ENCODE results near the gene HTD2.
"Not testable (repeated sequence)": the region's sequence is repeated elsewhere in the genome, so short reads cannot be mapped to it uniquely, and the experiment has no call there.

The HTD2 gene

DNA sequence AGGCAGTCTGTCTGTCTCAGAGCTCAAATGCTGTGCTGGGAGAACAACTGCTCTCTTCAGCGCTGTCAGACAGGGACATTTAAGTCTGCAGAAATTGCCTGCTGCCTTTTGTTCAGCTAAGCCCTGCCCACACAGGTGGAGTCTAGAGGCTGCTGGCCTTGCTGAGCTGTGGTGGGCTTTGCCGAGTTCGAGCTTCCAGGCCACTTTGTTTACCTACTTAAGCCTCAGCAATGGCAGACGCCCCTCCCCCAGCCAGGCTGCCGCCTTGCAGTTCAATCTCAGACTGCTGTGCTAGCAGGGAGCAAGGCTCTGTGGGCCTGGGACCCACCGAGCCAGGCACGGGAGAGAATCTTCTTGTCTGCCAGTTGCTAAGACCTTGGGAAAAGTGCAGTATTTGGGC, 25.3 kb upstream of the HTD2 start:
- no peak for ATAC-seq (replicated peaks)
- Mint-ChIP-seq H3K27me3 (no peaks in the 10 kb centered on the region), H3K9me3 (no peaks in the 10 kb centered on the region), H3K27ac (no peak overlapping the region), H3K4me1 (ENCODE audit: low read depth in 2 of 2) (peaks cover 0 to 5% of the 10 kb centered on the region in 2 donors), H3K4me3 (no peak overlapping the region), H3K36me3 (ENCODE audit: insufficient read depth) (peaks cover 14% of the 10 kb centered on the region)
- DNase-seq = no peak

- ATAC-seq (replicated peaks) = no peak
- Mint-ChIP-seq H3K4me3 (no peak overlapping the region), H3K4me1 (ENCODE audit: low read depth in 2 of 2) (no peaks in the 10 kb centered on the region), H3K9me3 (no peaks in the 10 kb centered on the region), H3K27me3 (no peaks in the 10 kb centered on the region), H3K27ac (peak overlapping the region in 1 of 2 donors; percentile 36), H3K36me3 (ENCODE audit: insufficient read depth) (peaks cover 13% of the 10 kb centered on the region)
- DNase-seq = no peak
Measured at GRCh38 chr3:58285334-58285733, 21.0 kb upstream of the HTD2 start.

DNA sequence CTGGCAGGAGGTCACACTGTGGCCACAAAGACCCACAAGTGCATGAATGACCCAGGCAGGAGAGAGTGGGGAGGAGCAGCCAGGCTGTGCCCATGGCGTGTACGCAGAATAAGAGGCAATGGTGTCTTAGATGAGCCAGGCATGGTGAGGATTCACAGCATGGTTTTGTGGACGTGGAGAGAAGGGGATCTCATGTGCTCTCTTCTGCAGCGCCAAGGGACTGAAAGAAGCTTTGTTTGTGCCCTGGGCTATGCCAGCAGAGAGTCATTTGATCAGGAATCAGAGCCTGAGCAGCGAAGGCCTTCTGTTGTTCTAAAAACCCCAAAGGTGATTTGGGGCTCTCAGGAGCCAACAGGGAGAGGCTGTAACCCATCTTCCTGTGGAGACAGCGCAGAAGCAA, 19.0 kb upstream of the HTD2 start:
- Mint-ChIP-seq H3K27me3 (no peaks in the 10 kb centered on the region), H3K4me3 (no peak overlapping the region), H3K4me1 (ENCODE audit: low read depth in 2 of 2) (no peaks in the 10 kb centered on the region), H3K27ac (no peak overlapping the region), H3K36me3 (ENCODE audit: insufficient read depth) (peaks cover 13% of the 10 kb centered on the region), H3K9me3 (no peaks in the 10 kb centered on the region)
- ATAC-seq (replicated peaks) (no peak), DNase-seq (no peak)

- H3K4me1 Mint-ChIP-seq (ENCODE audit: low read depth in 2 of 2) = no peaks in the 10 kb centered on the region
- H3K27ac Mint-ChIP-seq = no peak overlapping the region
- no peaks in the 10 kb centered on the region for H3K27me3 Mint-ChIP-seq
- peaks cover 15% of the 10 kb centered on the region for H3K36me3 Mint-ChIP-seq (ENCODE audit: insufficient read depth)
- no peak overlapping the region for H3K4me3 Mint-ChIP-seq
- H3K9me3 Mint-ChIP-seq = no peaks in the 10 kb centered on the region
- no peak for DNase-seq
- ATAC-seq (replicated peaks) = no peak
Measured at GRCh38 chr3:58288011-58288728, 18.1 kb upstream of the HTD2 start.

DNA sequence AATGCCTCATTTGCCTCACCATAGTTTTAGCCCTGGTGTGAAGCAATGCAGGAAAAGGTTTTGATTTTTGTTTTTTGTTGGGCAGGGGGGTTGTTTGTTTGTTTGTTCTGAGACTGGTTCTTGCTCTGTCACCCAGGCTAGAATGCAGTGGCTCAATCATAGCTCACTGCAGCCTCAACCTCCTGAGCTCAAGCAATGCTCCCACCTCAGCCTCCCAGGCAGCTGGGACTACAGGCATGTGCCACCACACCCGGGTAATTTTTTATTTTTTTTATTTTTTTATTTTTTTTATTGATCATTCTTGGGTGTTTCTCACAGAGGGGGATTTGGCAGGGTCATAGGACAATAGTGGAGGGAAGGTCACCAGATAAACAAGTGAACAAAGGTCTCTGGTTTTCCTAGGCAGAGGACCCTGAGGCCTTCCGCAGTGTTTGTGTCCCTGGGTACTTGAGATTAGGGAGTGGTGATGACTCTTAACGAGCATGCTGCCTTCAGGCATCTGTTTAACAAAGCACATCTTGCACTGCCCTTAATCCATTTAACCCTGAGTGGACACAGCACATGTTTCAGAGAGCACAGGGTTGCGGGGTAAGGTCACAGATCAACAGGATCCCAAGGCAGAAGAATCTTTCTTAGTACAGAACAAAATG, 17.2 kb upstream of the HTD2 start:
- not testable (repeated sequence) for H3K27me3 Mint-ChIP-seq, DNase-seq

DNA sequence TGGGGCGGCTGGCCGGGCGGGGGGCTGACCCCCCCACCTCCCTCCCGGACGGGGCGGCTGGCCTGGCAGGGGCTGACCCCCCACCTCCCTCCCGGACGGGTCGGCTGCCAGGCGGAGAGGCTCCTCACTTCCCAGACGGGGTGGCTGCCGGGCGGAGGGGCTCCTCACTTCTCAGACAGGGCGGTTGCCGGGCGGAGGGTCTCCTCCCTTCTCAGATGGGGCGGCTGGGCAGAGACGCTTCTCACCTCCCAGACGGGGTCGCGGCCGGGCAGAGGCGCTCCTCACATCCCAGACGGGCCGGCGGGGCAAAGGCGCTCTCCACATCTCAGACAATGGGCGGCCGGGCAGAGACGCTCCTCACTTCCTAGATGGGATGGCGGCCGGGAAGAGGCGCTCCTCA, 15.9 kb upstream of the HTD2 start:
- H3K9me3 Mint-ChIP-seq; ATAC-seq (replicated peaks); DNase-seq; H3K27me3 Mint-ChIP-seq; H3K4me3 Mint-ChIP-seq; H3K27ac Mint-ChIP-seq; H3K4me1 Mint-ChIP-seq (ENCODE audit: low read depth in 2 of 2): not testable (repeated sequence)
- H3K36me3 Mint-ChIP-seq (ENCODE audit: insufficient read depth) = peaks cover 12% of the 10 kb centered on the region

More for the DNA sequence above, 17.2 kb upstream of the HTD2 start:
- H3K27ac Mint-ChIP-seq; ATAC-seq (replicated peaks); H3K4me3 Mint-ChIP-seq; H3K9me3 Mint-ChIP-seq; H3K4me1 Mint-ChIP-seq (ENCODE audit: low read depth in 2 of 2): not testable (repeated sequence)
- peaks cover 15% of the 10 kb centered on the region for H3K36me3 Mint-ChIP-seq (ENCODE audit: insufficient read depth)

- no peaks in the 10 kb centered on the region for H3K4me1 Mint-ChIP-seq (ENCODE audit: low read depth in 2 of 2)
- H3K27me3 Mint-ChIP-seq = no peaks in the 10 kb centered on the region
- no peak overlapping the region for H3K4me3 Mint-ChIP-seq
- DNase-seq = no peak
- ATAC-seq (replicated peaks) = no peak
- H3K27ac Mint-ChIP-seq = peak overlapping the region in 1 of 2 donors; percentile 0
- H3K9me3 Mint-ChIP-seq = no peaks in the 10 kb centered on the region
- H3K36me3 Mint-ChIP-seq (ENCODE audit: insufficient read depth) = peaks cover 2% of the 10 kb centered on the region
Measured at GRCh38 chr3:58291671-58292338, 14.5 kb upstream of the HTD2 start.

DNA sequence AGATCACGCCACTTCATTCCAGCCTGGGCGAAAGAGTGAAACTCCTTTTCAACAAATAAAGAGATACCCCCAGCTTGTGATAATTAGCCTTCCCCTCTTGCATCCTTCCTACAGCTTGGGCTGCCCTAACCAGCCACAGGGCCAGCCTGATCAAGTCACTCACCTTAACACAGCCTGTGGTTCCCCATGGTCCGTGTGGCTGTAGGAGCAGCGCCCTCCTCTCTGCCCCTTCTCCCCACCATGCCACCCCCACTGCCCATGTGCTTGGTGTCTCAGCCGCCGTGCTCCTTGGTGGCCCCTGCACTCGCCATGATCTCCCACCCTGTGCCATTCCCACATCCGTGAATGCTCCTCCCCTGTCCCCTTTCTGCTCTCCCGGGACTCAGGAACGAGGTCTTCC, 13.5 kb upstream of the HTD2 start:
- Mint-ChIP-seq H3K4me3 (no peak overlapping the region), H3K36me3 (ENCODE audit: insufficient read depth) (peaks cover 2% of the 10 kb centered on the region), H3K9me3 (no peaks in the 10 kb centered on the region), H3K4me1 (ENCODE audit: low read depth in 2 of 2) (no peaks in the 10 kb centered on the region), H3K27ac (no peak overlapping the region), H3K27me3 (peaks cover 0 to 2% of the 10 kb centered on the region in 2 donors)
- ATAC-seq (replicated peaks) (no peak), DNase-seq (no peak)

DNA sequence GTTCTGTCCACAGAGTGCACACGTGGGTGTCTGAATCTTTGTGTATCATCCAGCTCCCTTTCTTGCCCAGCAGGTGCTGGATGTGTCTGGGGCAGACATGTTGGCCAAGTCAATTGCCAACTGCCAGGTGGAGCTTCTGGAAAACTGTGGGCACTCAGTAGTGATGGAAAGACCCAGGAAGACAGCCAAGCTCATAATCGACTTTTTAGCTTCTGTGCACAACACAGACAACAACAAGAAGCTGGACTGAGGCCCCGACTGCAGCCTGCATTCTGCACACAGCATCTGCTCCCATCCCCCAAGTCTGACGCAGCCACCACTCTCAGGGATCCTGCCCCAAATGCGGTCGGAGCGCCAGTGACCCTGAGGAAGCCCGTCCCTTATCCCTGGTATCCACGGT, 12.8 kb upstream of the HTD2 start:
- H3K36me3 Mint-ChIP-seq (ENCODE audit: insufficient read depth) = peaks cover 2% of the 10 kb centered on the region
- ATAC-seq (replicated peaks) = no peak
- H3K27ac Mint-ChIP-seq = no peak overlapping the region
- DNase-seq = no peak
- H3K9me3 Mint-ChIP-seq = no peaks in the 10 kb centered on the region
- H3K27me3 Mint-ChIP-seq = peaks cover 0 to 8% of the 10 kb centered on the region in 2 donors
- H3K4me3 Mint-ChIP-seq = no peak overlapping the region
- H3K4me1 Mint-ChIP-seq (ENCODE audit: low read depth in 2 of 2) = no peaks in the 10 kb centered on the region

DNA sequence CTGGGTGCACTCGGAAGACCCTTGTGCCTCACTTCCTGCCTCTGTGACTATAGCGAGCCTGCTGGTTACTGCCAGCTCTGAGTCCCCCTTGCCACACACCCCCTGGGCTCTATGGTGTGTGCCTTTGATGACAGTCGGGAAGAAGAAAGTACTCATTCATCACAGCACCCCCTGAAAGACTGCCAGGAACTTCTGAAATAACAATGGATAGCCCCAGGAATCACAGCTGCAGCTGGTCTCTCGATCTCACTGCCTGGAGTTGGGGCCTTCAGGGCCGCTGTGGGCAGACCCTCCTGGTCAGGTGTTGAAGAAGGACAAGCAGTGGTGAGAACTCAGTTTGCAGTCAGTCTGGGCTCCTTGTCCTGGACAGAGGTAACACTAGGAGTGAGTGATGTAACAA, 10.1 kb upstream of the HTD2 start:
- Mint-ChIP-seq H3K27me3 (peaks cover 6 to 36% of the 10 kb centered on the region in 2 donors), H3K9me3 (no peaks in the 10 kb centered on the region), H3K4me1 (ENCODE audit: low read depth in 2 of 2) (no peaks in the 10 kb centered on the region), H3K27ac (no peak overlapping the region), H3K36me3 (ENCODE audit: insufficient read depth) (peaks cover 2% of the 10 kb centered on the region), H3K4me3 (no peak overlapping the region)
- DNase-seq = no peak
- no peak for ATAC-seq (replicated peaks)

GRCh38 chr3:58296843-58297242, 9.5 kb upstream of the HTD2 start:
- no peak for DNase-seq
- H3K27me3 Mint-ChIP-seq = peaks cover 10 to 41% of the 10 kb centered on the region in 2 donors
- no peaks in the 10 kb centered on the region for H3K9me3 Mint-ChIP-seq
- no peak for ATAC-seq (replicated peaks)
- no peaks in the 10 kb centered on the region for H3K4me1 Mint-ChIP-seq (ENCODE audit: low read depth in 2 of 2)
- peaks cover 2% of the 10 kb centered on the region for H3K36me3 Mint-ChIP-seq (ENCODE audit: insufficient read depth)
- no peak overlapping the region for H3K4me3 Mint-ChIP-seq
- no peak overlapping the region for H3K27ac Mint-ChIP-seq

DNA sequence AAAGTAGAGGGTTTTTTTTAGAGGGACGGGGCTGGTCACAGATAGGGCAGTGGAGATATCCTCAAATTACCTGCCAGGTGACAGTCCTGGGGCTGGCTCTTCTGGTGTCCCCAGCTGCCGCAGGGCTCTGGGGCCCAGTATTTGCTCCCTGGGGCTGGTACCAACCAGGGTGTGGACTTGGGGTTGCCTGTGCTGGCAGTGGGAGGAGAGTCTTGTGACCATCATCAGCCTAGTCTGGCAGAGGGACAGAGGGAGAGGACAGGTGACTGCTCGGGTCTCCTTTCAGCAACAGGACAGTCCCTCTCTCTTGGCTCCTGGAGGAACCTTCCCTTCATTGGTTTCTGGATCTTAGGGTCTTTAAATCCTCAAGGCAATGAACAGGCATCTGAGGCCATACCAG, 8.1 kb upstream of the HTD2 start:
- Mint-ChIP-seq H3K36me3 (ENCODE audit: insufficient read depth) (no peaks in the 10 kb centered on the region), H3K4me1 (ENCODE audit: low read depth in 2 of 2) (no peaks in the 10 kb centered on the region), H3K27ac (no peak overlapping the region), H3K27me3 (peaks cover 19 to 53% of the 10 kb centered on the region in 2 donors), H3K4me3 (no peak overlapping the region), H3K9me3 (no peaks in the 10 kb centered on the region)
- DNase-seq (no peak), ATAC-seq (replicated peaks) (no peak)

GRCh38 chr3:58299075-58299474, 7.2 kb upstream of the HTD2 start:
- Mint-ChIP-seq H3K36me3 (ENCODE audit: insufficient read depth) (no peaks in the 10 kb centered on the region), H3K4me1 (ENCODE audit: low read depth in 2 of 2) (no peaks in the 10 kb centered on the region), H3K27me3 (peaks cover 19 to 53% of the 10 kb centered on the region in 2 donors), H3K4me3 (no peak overlapping the region), H3K27ac (no peak overlapping the region), H3K9me3 (no peaks in the 10 kb centered on the region)
- DNase-seq (no peak), ATAC-seq (replicated peaks) (no peak)
